OCI-LY1 (cell line): Measurements from ENCODE around the gene PRKG1.

Experiments
- H2AFZ ChIP-seq: fragments of 200-600 bp; sonication (generic), shearing (Covaris generic); 2 replicates; pipeline ENCODE4 v1.6.0; 2014; ENCODE audit warnings: antibody characterized with exemption, mild to moderate bottlenecking, low read length
- H3F3A ChIP-seq: fragments of 200-600 bp; sonication (generic), shearing (Covaris generic); 2 replicates; pipeline ENCODE4 v1.6.0; 2014; ENCODE audit warnings: mild to moderate bottlenecking, antibody characterized with exemption, low read length, moderate library complexity; ENCODE audit not compliant: insufficient read depth
- H3K27ac ChIP-seq: fragments of 200-600 bp; sonication (generic); 2 replicates; pipeline ENCODE4 v1.5.1; 2014; ENCODE audit warnings: low read length, mixed run types, mild to moderate bottlenecking, low read depth; ENCODE audit not compliant: poor library complexity, severe bottlenecking
- H3K27me3 ChIP-seq: fragments of 200-600 bp; sonication (generic); 2 replicates; pipeline ENCODE4 v1.6.0; 2014; ENCODE audit warnings: antibody characterized with exemption, mild to moderate bottlenecking, low read length, moderate library complexity; ENCODE audit not compliant: insufficient read depth
- H3K36me3 ChIP-seq: fragments of 200-600 bp; sonication (generic); 2 replicates; pipeline ENCODE4 v1.6.1; 2014; ENCODE audit warnings: mild to moderate bottlenecking, antibody characterized with exemption, low read length, moderate library complexity, mixed read lengths; ENCODE audit not compliant: insufficient read depth
- H3K4me1 ChIP-seq: fragments of 200-600 bp; sonication (generic); 2 replicates; pipeline ENCODE4 v1.5.1; 2014; ENCODE audit warnings: mild to moderate bottlenecking, low read length, moderate library complexity; ENCODE audit not compliant: insufficient read depth, severe bottlenecking
- H3K4me2 ChIP-seq: fragments of 200-600 bp; sonication (generic), shearing (Covaris generic); 2 replicates; pipeline ENCODE4 v1.6.1; 2014; ENCODE audit warnings: low read length
- H3K4me3 ChIP-seq: fragments of 200-600 bp; sonication (generic); 2 replicates; pipeline ENCODE4 v1.5.1; 2014; ENCODE audit warnings: low read length, low read depth, mild to moderate bottlenecking, mixed read lengths; ENCODE audit not compliant: poor library complexity, severe bottlenecking
- H3K79me2 ChIP-seq: fragments of 200-600 bp; shearing (Covaris generic); 2 replicates; pipeline ENCODE4 v1.6.1; 2016; ENCODE audit warnings: mixed run types, low read length, mixed read lengths; ENCODE audit not compliant: insufficient read depth
- H3K9ac ChIP-seq: fragments of 200-600 bp; sonication (generic), shearing (Covaris generic); 2 replicates; pipeline ENCODE4 v1.6.1; 2014; ENCODE audit warnings: mild to moderate bottlenecking, low read length, mixed read lengths
- H3K9me2 ChIP-seq: fragments of 200-600 bp; sonication (generic), shearing (Covaris generic); 2 replicates; pipeline ENCODE4 v1.6.1; 2014; ENCODE audit warnings: low read depth, mild to moderate bottlenecking, low read length, mixed read lengths
- H3K9me3 ChIP-seq: fragments of 200-600 bp; shearing (Covaris generic); 2 replicates; pipeline ENCODE4 v1.6.1; 2014; ENCODE audit warnings: low read length, mixed read lengths
- H4K20me1 ChIP-seq: fragments of 200-600 bp; sonication (generic), shearing (Covaris generic); 2 replicates; pipeline ENCODE4 v1.6.0; 2016; ENCODE audit warnings: mild to moderate bottlenecking, low read length; ENCODE audit not compliant: insufficient read depth
- CTCF ChIP-seq: fragments of 200-600 bp; sonication (generic), shearing (Covaris generic); IDR thresholded peaks from 2 replicates; pipeline ENCODE4 v1.5.1; 2017; ENCODE audit warnings: mild to moderate bottlenecking, antibody characterized with exemption, low read length, moderate library complexity, mixed read lengths
- EZH2 ChIP-seq: fragments of 200-600 bp; sonication (generic), shearing (Covaris generic); IDR thresholded peaks from 2 replicates; pipeline ENCODE4 v1.8.0; 2017; ENCODE audit warnings: borderline replicate concordance, mixed run types, mild to moderate bottlenecking, antibody characterized with exemption, low read length, moderate library complexity, mixed read lengths

PRKG1 gene

GRCh38 chr10:52249850-52250395, 1175.6 kb downstream of the PRKG1 start:
- Histone ChIP-seq H3K36me3 (no peaks in the 10 kb centered on the region), H3K27me3 (no peaks in the 10 kb centered on the region; the same call in 1 of the 2 replicates), H3K4me3 (no peak overlapping the region), H2AFZ (no peak overlapping the region), H3K4me1 (no peaks in the 10 kb centered on the region), H4K20me1 (no peaks in the 10 kb centered on the region), H3K9me3 (no peaks in the 10 kb centered on the region), H3K4me2 (no peak overlapping the region), H3K9ac (no peak overlapping the region), H3F3A (no peaks in the 10 kb centered on the region), H3K27ac (no peak overlapping the region), H3K79me2 (no peaks in the 10 kb centered on the region), H3K9me2 (no peaks in the 10 kb centered on the region)
- TF ChIP-seq EZH2 = no peak
- no peak for TF ChIP-seq CTCF

DNA sequence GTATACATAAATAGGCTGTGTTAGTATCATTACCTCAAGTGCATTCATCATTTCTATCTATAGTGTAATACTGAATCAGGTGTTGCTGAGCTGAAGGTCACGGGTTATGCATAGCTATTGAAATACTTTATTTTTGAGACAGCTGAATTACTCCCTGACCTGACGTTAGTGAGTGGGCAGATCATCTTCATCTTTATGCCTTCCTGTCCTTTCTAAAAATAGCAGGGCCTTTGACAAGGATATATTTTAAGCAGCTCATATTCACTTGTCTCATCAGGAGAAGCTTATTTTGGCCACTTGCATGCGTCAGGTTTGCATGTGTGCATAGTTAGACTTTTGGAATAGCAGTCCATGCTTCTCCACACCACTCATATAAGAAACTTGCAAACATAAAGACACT, 1176.2 kb downstream of the PRKG1 start:
- Histone ChIP-seq H3K4me2 (no peak overlapping the region), H2AFZ (no peak overlapping the region), H3K9me2 (no peaks in the 10 kb centered on the region), H3K4me1 (no peaks in the 10 kb centered on the region), H4K20me1 (no peaks in the 10 kb centered on the region), H3F3A (no peaks in the 10 kb centered on the region), H3K4me3 (no peak overlapping the region), H3K27me3 (no peaks in the 10 kb centered on the region; the same call in 1 of the 2 replicates), H3K36me3 (no peaks in the 10 kb centered on the region), H3K9me3 (no peaks in the 10 kb centered on the region), H3K79me2 (no peaks in the 10 kb centered on the region), H3K9ac (no peak overlapping the region), H3K27ac (no peak overlapping the region)
- TF ChIP-seq CTCF (no peak), EZH2 (no peak)

- H3K4me3 ChIP-seq = no peak overlapping the region
- no peak overlapping the region for H3K9ac ChIP-seq
- H3F3A ChIP-seq = no peaks in the 10 kb centered on the region
- no peaks in the 10 kb centered on the region for H3K9me3 ChIP-seq
- no peaks in the 10 kb centered on the region for H3K36me3 ChIP-seq
- no peak overlapping the region for H3K27ac ChIP-seq
- H3K4me1 ChIP-seq = no peaks in the 10 kb centered on the region
- H2AFZ ChIP-seq = no peak overlapping the region
- no peaks in the 10 kb centered on the region for H3K9me2 ChIP-seq
- TF ChIP-seq EZH2 (no peak), CTCF (no peak)
- no peaks in the 10 kb centered on the region; the same call in 1 of the 2 replicates for H3K27me3 ChIP-seq
- H3K4me2 ChIP-seq = no peak overlapping the region
- H3K79me2 ChIP-seq = no peaks in the 10 kb centered on the region
- H4K20me1 ChIP-seq = no peaks in the 10 kb centered on the region
Observed at GRCh38 chr10:52252307-52252706, 1178.0 kb downstream of the PRKG1 start.
